HG02885 (cell line): ENCODE data around the gene ABCC6.
"Not testable (repeated sequence)": the region's sequence is repeated elsewhere in the genome, so short reads cannot be mapped to it uniquely, and the experiment has no call there.

ENCODE experiments used
- ATAC-seq: cut with Tn5 transposase; IDR thresholded peaks from one replicate; pipeline ENCODE4 v1.9.1; 2021; ENCODE audit warnings: mild to moderate bottlenecking; ENCODE audit not compliant: unreplicated experiment, poor library complexity

ABCC6 gene

DNA sequence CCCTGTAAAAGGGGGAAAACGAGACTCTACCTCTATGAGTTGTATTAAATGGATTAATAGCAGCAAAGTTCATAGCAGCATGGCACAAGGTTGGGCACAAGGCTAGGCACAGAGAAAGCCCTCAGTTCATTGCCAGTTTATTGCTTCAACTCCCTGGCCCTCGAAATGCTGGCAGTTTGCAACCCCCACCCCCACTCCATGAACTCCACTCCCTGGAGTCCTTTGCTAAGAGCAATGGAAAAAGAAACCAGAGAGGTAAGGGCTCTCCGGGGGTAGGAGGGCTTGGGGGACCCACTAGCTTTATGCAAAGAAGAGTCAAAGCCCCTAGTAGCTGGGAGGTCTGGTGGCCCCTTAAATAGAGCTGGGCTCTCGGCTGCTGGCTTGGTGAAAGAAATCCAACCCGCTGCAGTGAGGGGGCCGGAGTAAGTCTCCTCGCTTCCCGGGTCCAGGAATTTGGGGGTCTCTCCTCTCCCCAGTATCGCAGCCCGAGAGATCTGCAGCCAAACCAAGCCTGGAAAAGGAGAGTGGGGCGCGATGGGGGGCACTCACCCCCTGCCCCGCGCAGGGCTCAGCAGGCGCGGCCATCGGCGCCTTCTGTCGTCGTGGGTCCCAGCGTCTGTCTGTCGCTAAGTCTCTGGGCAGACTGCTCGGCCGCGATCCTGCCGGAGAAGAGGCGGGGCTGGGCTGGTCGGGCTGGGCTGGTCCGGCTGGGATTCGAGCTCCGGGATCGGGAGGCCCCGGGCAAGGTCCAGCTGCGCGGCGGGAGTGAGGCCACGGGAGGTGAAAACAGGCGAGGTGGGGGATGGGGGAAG, at the start of gene ABCC6:
Gene ABCC6, minus strand, starts transcription at position 645 of the 812 bp plus-strand sequence. Its CDS starts 60 bp downstream, at position 585.
- not testable (repeated sequence) for ATAC-seq

DNA sequence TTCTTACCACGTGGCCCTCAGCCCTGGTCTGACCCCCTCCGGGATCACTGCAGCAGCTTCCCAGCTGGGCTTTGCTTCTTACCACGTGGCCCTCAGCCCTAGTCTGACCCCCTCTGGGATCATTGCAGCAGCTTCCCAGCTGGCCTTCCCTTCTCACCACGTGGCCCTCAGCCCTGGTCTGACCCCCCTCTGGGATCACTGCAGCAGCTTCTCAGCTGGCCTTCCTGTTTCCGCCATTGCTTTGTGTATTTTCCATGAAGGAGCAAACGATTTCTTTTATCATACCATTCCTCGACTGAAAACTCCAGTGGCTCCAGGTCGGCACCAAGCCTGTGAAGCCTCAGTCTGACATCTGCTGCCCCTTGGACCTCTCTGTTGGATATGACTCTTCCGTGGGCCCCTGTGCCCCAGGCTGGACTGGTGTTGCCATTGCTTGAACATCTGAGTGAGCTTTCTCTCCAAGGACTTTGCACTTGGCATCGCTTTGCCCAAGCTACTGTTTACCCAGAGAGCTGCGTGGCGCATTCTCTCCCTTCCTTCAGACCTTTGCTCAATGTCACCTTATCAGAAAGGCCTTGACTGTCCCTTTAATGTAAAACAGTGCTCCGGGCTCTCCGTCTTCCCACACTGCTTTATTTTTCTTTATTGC, 49.4 kb upstream of the ABCC6 start:
- not testable (repeated sequence) for ATAC-seq

- not testable (repeated sequence) for ATAC-seq
Observed at GRCh38 chr16:16271658-16272057, 48.4 kb upstream of the ABCC6 start.

- ATAC-seq = not testable (repeated sequence)
Observed at GRCh38 chr16:16268185-16268808, 45.0 kb upstream of the ABCC6 start.

DNA sequence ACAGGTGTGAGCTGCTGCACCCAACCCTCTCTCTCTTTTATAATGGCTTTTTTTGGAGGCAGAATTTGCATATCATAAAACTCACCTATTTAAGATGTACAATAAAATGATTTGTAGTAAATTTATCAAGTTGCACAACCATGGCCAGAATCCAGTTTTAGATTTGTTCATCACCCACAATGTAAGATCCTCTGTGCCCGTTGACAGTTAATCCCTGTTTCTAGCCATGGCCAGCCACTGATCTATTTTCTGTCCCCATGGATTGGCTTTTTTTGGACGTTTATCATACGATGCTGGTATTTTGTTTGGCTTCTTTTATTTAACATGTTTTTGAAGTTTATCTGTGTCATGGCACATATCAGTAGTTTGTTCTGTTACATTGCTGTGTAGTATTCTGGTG, 44.4 kb upstream of the ABCC6 start:
- not testable (repeated sequence) for ATAC-seq

GRCh38 chr16:16265044-16265443, 41.8 kb upstream of the ABCC6 start:
- not testable (repeated sequence) for ATAC-seq

DNA sequence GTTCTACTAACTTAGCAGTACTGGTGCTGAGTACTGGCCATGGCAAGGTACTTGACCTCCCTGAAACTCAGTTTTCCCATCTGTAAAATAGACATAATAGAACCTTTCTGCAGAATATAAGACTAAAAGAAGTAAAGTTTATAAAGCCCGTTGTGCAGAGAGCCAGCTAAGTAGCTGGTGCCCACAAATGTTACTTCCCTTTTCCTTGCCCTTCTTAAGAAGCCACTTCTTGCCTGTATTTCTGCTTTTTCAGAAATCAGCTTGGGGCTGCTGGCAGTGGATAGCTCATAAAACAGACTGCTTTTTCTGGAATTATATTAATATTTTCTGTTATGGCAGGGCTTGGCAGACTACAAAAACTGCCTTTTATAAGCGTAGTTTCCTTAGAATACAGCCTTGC, 40.7 kb upstream of the ABCC6 start:
- not testable (repeated sequence) for ATAC-seq

DNA sequence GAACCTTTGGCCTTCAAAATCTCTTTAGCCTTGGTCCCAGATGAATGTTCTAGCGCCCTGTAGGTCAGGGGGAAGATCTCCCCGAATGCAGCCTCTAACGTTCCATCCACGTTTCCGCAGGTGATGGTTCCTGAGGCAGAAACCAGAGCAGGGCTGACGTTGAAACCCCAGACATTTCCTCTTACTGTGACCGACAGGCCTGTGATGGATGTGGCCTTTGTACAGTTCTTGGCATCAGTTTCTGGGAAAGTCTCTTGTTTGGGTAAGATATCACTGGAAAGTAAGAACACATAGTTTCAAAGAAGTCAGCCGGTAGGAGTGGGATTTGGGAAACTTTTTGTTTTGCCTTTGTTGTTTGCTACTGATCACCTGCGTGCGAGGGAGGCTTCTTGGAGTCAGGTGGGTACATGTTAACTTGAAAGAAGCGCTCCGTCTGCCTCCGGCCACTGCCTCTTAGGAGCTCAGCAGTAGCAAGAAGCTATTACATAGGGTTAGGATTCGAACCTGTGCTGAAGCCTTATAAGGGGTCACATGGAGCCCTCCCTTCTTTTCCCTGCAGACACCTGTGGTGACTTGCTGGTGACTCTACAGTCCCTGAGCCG, 39.8 kb upstream of the ABCC6 start:
- not testable (repeated sequence) for ATAC-seq

- ATAC-seq = not testable (repeated sequence)
Observed at GRCh38 chr16:16259971-16260370, 36.7 kb upstream of the ABCC6 start.

- not testable (repeated sequence) for ATAC-seq
Observed at GRCh38 chr16:16258822-16259221, 35.5 kb upstream of the ABCC6 start.

GRCh38 chr16:16257301-16257923, 34.1 kb upstream of the ABCC6 start:
- not testable (repeated sequence) for ATAC-seq

DNA sequence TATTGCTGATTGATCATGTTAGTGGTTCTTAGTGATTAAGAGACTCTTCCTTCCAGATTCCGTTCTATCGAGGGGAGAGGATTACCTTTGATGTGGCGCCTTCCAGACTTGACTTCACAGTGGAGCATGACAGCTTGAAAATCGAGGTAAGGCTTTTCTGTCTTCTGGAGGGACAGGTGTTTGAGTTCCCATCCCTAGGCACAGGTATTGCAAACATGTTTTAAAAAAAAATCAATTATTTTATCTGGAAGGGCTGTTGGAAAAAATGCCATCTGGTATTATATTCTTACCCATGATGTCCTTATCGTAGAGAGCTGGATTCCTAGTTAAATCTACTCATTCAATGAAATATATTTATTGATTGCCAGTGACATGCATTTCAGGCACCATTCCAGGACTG, 29.1 kb upstream of the ABCC6 start:
- not testable (repeated sequence) for ATAC-seq

- ATAC-seq = not testable (repeated sequence)
Observed at GRCh38 chr16:16249621-16250330, 26.5 kb upstream of the ABCC6 start.

DNA sequence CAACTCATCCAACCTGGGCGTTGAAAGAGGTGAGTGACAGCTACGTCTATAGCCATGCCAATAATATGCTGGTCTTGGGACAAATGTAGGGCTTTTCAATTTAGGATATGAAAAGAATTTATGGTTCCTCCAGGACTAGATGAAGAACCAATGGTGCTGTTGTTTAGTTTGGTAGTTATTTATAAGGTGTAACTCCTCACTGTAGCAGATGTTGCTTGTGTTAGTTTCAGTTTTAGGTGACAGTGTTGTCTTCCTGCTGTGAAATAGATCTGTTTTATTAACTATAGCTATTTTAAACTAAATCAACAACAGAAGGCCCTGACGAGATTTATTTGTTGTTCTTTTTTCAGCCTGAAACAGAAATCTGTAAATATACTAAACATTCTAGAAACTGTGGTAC, 24.1 kb upstream of the ABCC6 start:
- not testable (repeated sequence) for ATAC-seq

GRCh38 chr16:16246578-16247262, 23.4 kb upstream of the ABCC6 start:
- not testable (repeated sequence) for ATAC-seq

GRCh38 chr16:16243886-16244285, 20.6 kb upstream of the ABCC6 start:
- ATAC-seq = not testable (repeated sequence)

DNA sequence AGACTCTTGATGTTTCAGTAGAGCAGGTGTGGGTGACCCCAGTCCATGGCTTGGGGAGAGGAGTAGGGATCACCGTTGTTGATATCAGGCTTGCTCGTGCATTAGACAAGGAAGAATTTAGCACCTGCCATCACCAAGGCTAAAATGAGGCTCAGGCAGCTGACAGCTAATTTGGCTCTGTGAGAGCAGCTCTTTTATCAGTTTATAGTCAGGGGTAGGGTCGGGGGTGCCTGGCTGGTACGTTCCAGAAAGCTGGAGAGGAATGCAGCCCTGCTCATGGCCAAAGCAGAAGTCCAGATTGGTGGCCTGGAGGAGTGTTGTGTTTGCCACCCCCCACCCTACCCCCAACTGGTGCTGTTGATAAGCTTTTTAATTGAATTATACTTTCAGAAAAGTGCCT, 17.4 kb upstream of the ABCC6 start:
- not testable (repeated sequence) for ATAC-seq

DNA sequence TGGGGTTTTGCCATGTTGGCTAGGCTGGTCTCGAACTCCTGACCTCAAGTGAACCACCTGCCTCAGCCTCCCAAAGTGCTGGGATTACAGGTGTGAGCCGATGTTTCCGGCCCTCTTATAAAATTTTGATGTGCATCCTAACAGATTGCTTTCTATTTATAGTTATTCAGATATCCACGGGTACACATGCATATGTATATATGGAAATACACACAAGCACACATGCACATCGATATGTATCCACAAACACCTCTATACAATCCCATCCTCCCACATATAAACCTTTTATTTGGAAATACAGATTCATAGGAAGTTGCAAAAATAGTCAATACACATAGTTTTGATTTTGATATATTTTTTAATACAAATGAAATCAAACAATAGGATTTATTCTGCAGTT, 14.4 kb upstream of the ABCC6 start:
- not testable (repeated sequence) for ATAC-seq

- ATAC-seq = not testable (repeated sequence)
Observed at GRCh38 chr16:16237071-16237470, 13.8 kb upstream of the ABCC6 start.
